Fibroblast of skin of left biceps (primary cell): ENCODE results near the gene CENPP.

Experiments used
- DNase-seq, 2 experiments: peaks; one replicate each; pipeline ENCODE4 v3.0.0-alpha.2; 2013; ENCODE audit warnings: low read depth in 2 of 2

CENPP gene

DNA sequence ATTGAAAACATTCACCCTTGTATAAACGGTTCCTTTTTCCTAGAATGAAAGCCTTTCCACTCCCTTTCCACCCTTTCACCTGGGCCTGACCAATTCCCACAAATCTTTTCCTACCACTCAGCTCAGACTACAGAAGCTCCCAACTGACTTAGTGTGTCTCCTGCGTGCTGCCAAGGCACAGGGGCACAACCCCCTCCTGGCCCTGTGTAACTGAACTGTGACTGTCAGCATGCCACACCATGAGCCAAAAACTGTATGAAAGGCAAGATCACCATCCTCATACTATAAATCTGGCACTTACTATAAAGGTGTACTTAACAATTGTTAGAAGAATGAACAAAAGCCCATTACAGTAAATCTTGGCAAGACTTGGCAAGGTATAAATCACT is 12.1 kb upstream of the CENPP start:
- no peak for DNase-seq

DNA sequence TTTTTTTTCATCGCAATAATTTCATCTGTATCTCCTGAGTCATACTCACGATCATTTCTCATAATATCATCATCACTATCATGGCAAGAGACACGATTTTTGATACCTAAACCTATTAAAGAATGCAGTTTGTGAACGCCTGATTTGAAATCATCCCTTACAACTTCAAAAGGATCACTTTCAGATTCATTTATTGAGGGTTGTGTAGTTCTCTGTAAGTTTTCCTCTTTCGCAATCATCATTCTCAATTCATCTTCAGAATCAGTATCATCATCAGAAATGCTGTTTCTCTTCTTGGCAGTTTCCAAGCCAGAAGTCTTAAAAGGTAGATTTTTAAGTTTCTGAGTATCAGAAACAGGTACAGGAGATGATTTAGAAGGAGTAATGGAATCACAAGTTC is 10.3 kb upstream of the CENPP start:
- DNase-seq = no peak

DNA sequence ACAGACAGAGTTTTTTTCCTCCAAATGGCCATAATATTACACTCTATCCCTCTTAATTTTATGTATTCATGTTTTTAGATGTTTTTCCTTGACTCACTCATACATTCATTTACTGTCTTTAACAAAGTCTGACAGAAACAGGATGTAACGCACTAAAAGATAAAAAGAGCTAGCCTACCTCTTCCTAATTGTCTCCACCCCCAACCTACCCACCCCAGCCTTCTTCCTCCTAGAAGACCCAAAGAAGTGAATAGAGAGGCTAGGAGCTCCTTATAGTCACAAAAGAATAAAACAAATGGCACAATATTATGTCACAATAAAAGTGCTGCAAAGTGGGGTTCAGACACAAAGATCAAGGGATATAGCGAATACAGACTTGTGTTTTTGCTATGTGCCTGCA is 1.3 kb upstream of the CENPP start:
- no peak for DNase-seq

DNA sequence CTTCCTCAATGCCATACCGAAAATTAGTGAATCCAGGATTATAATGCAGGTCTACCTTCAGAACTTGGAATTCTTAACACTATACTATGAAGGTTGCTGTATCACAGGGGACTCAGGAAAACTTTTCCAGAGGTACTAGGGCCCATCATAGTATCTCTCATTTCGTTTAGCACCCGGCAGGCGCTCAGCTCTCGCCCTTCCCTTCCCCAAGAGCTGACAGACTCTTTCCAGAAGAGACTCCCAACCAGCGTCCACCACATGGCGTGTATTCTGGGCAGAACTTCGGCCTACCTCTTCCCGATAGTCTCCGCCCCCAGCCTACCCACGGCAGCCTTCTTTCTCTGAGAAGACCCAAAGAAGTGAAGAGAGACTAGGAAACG is 874 bp upstream of the CENPP start:
- DNase-seq = no peak

DNA sequence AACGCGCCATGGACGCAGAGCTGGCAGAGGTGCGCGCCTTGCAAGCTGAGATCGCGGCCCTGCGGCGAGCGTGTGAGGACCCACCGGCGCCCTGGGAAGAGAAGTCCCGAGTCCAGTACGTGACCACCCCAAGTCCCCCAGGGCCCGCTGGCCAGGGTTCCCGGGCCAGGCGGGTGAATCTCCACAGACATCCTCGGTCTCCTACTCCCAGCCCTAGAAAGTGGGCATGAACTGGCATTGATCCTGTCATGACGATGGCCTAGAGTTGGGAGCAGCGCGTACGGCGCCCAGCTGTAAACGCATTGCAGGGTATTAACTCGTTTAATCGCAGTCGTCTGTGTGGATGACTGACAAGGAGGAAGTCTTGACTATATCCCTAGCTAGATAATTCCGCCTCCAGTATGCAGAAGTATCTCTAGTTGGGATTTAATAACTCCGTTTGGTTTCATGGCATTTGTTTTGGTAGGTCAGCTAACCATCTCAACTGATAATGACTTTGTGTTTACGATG is 293 bp downstream of the CENPP start:
- no peak for DNase-seq

DNA sequence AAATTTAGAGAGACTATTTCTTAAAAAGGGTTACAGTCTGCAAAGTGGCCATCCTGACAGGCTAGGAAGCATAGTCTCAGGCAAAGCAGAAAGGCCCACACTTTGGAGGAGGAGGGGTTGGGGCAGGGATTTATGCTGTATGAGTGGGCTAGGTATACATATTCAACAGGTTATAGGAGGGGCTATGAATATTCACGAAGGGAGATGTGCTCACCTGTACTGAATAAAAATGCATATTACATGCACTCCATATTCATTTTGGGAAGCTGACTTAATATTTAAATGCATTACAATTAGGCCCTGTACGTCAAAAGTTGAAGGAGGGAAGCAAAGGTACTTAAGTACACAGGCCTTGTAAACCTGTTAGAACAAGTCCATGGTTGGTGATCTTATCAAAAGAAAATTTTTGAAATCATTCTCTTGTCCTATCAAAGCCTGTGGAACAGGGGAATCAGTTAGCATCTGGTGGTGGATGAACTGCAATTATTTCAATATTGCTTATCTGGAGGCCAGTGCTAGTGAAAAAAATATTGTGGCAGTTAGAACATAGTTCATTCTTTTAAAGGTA is 1.6 kb downstream of the CENPP start:
- DNase-seq = no peak

DNA sequence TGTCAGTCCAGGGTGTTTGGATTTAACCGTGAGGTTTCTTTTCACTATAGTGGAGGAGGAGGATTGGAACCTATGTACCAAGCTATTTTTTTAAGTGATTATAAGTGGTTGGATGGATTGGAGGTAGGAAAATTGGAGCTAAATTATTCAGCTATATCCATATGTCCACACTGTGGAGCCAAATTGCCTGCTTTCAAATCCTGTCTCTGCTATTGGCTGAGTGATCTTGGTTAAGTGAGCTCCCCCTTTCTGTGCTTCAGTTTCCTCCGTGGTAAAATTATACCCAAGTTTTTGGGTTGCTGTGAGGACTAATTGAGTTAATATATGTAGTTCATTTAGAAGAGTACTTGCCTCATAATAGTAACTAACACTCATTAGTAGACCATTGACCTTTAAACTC is 2.5 kb downstream of the CENPP start:
- peak; percentile 24 to 26 for DNase-seq

DNA sequence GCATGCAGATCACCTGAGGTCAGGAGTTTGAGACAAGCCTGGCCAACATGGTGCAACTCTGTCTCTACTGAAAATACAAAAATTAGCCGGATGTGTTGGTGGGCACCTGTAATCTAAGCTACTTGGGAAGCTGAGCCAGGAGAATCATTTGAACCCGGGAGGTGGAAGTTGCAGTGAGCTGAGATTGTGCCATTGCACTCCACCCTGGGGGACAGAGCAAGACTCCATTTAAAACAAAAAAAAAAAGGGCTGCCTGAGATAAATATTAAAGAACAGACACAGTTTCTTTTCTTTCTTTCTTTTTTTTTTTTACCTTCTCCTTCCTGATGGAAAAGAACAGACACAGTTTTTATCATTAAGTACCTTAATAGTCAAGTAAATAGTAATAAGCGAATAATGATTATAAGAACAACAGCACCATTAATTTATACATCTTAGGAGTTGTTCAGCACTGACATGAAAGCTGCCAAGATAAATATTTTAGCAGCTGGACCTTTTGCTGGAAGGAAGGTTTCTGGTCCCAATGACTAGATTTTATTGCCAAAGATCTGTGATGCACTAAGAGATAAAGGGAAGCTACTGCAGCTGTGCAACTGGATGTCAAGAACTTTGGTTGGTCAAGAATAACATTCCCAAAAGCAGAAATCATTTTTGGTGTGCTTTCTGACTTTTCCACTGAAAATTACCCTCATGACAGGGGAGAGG is 7.0 kb downstream of the CENPP start:
- no peak for DNase-seq

DNA sequence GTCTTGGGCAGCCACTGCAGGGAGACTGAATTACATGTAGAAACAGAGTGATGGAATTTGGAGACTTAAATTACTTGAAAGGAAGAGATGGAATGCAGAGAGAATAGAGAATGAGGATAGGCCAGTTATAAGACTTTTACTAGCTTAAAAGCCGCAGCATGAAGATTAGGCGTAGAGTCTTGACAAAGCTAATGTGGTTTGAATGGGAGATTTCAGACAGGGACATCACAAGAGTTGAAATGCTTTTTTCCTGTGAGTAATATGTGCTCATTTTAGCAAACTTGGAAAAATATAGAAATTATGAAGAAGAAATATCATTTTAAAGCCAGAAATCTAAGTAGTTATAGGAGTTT is 7.5 kb downstream of the CENPP start:
- no peak for DNase-seq

DNA sequence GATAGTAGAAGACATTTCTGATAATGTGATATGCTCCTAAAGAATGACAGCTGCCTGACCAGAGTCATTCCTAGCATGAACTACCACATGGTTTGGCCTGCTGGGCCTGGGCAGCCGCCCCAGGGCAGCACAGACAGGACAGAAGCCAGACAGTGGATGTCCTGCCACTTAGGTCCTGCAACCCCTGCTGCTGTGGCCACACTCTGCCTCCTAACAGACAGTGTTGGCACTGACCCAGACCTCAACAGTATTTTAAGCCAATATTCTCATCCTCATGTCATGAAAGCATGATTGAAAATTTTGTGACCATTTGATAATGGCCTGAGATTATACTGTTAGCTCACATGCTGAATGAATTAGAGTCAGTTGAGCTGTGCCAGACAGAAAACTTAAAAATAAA is 15.8 kb downstream of the CENPP start:
- no peak for DNase-seq

DNA sequence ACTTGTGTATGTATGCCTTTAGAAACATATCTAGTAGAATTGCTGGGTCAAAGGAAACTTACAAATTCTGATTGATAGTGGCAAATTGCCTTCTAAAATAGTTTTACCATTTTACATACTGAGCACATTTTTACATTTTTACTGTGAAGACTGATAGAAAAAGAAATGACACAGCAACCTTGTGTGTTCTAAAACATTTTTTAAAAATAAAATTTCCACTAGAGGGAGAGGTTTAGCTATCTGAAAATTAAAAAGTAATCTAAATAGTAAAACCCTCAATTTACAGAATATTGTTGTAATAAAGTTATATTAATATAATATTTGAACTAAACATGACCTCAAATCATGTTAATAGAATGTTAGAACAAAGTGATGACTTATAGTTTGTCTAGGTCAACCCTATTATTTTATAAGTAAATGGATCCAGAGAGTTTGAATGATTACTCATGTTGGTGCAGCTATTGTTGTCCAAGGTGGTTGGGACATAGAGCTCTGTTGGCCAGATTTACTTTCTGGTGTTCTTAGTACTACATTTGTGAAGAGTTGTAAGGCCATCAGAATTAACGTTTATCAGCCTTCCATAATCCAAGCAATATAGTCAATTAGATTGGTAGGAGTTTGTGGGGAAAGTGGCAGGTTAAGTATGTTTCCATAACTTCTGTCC is 17.2 kb downstream of the CENPP start:
- DNase-seq = no peak

DNA sequence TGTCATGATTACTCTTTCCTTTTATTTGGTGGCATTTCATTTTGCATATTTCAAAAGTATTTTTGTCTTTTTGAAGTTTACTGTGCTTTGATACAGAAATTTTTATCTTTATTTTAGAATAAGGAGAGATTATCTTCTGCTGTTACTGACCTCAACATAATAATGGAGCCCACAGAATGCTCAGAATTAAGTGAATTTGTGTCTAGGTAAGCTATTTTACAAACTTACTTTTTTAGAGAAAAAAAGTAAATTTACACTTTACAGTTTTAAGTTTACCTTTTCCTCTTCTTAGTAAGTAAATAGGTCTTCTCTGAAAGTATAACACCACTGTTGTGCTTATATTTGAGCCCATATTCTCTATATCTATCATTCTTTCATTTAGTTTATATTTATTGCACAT is 19.8 kb downstream of the CENPP start:
- DNase-seq = no peak

DNA sequence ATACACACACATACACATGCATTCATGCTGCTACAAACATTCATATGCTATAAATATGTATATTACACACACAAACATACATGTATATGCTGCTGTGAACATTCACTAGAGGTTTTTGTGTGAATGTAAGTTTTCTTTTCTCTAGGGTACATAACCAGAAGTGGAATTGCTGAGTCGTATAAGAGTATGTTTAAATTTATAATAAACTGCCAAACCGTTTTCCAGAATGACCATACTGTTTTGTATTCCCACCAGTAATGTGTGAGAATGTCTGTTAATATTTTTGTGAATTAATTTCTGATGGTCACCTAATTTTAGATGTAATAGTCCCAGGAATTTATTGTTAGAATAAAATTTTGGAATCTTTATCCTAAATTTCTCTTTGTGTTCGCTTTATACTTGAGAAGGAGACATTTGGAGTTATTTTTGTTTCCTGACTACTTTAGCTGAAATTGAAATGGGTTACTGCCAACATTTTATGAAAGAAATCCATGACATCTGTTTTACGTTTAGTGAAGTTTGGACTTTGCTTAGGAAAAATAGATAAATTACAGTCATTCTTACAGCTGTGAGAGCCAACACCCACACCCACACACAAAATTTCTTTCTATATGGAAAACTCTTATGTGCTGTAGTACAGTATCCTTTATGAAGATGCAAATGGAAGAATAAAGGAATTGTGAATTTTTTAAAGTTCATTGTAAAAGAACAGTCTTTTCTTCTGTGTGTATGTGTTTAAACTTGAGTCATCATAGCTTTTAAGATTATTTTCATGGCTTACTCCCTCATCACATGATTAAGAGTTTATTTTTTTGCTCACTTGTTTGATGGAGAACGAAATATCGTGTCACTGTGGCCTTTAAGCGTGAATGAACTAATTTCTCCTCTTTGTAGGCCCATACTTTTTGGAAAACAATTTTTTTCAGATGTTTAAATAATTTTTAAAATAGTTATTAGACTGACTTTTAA is 24.3 kb downstream of the CENPP start:
- peak; percentile 65 to 68 for DNase-seq

DNA sequence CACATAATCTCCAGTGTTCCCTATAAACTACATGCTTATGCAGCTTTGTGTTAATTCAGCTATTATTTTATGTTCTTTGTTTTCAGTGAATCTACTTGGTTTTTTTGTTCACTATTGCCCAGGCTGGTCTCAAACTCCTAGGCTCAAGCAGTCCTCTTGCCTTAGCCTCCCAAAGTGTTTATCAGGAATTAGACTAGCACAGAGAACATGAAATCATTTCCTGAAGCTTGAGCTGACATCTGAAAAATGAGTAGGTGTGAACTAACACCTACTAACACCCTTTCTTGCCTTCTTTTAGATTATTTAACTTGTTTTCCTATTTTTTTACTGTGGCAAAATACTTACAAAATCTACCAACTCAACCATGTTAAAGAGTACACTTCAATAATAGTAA is 25.0 kb downstream of the CENPP start:
- DNase-seq = no peak

DNA sequence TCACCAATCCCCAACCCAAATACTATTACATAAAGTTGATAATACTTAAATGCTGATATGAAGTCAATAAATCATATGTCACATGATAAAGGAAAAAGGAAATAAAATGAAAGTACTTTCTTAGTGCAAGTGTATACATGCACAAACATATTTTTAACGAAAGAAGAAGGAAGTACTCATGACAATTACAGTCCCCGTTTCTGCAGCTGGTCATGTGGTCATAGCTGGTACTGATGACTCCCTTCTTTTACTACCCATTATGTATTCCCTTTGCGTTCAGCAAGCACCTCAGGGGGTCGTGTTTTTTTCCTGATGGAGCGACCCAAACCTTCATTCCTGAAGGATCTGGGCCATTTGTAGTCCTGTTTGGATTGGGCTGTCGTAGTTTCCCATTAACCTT is 27.3 kb downstream of the CENPP start:
- DNase-seq = no peak

DNA sequence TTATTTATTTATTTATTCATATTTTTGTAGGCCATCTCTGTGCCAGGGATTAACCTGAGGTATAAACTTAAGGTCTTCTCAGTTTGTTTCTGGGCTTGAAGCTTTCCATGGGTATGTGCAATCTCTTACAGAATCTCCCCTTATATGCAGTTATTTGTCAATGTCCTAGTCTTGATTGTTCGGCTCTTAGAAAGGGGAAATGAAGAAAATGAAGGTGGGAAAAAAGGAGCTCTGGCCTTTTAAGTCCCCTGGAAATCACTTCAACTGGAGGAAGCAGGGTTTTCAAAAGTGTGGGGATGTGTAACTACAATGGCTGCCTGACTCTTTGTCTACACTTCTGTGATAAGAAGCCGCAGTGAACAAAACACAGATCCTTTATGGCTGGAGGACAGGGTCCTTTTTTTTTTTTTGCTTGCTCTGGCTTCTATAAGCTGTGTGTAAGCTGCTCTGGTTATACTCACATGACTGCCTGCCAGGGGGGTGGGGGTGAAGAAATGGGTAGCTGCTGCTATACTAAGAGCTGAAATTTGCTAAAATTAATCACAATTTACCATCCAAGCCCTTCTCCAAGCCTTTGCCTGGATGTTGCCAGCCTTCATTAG is 33.7 kb downstream of the CENPP start:
- DNase-seq = no peak

DNA sequence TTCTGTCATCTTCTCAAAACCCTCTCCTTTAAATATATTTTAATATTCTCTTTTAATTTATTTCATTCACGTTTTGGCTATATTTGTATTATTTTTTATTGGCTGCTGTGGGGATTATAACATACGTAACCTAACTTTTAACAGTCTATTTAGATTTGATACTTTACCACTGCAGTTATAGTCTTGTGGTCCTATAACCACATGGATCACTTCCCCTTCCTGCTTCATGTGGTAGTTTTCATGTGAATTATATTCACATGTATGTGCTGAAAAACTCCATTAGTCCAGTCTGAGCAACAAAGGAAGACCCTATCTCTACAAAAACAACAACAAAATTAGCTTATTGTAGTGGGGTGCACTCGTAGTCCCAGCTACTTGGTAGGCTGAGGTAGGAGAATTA is 34.3 kb downstream of the CENPP start:
- no peak for DNase-seq

DNA sequence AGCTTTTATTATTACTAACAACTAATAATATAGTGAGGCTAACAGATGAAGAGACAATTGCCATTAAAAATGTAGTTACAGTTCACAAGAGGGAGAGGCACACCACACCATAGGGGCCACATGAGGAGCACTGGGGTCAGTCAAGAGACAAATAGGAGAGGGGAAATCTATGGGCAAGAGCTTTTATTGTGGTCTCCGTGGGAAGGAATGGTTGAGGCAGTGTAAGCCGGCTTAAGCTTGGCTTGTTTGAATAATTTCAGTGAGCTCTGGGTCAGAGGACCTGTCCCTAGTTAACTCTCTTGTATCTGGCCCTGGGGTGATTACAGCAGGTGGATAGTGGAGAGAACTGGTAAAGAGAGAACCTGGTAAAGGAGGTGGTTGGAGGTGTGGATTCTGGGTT is 43.3 kb downstream of the CENPP start:
- DNase-seq = no peak

DNA sequence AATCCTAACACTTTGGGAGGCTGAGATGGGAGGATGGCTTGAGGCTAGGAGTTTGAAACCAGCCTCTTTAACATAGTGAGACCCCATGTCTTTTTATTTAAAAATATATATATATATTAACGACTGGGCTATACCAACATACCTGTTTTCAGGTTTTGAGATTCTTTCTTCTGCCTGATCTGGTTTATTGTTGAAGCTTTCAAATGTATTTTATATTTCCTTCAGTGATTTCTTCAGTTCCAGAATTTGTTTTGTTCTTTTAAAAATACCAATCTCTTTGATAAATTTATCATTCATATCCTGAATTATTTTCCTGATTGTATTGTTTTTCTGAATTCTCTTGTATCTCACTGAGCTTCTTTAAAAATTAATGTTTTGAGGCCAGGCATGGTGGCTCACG is 47.4 kb downstream of the CENPP start:
- DNase-seq = no peak

DNA sequence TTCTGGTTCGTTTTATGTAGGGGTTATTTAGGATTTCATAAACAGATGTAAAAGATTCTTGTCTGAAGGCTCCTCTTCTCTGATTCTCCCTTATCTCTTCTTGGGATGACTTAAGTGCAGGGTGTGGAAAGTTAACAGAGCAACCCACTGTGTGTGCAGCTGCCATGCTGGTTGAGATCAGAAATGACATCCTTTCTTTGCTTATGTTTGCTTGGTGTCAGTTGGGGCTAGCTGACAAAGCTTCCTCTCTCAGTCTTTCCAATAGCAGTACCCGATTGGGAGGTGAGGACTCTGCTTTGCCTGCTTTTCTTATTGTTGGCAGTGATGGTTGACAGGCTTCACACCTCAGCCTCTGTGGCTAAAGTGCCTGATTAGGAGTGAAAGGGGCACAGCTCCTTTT is 52.1 kb downstream of the CENPP start:
- no peak for DNase-seq

DNA sequence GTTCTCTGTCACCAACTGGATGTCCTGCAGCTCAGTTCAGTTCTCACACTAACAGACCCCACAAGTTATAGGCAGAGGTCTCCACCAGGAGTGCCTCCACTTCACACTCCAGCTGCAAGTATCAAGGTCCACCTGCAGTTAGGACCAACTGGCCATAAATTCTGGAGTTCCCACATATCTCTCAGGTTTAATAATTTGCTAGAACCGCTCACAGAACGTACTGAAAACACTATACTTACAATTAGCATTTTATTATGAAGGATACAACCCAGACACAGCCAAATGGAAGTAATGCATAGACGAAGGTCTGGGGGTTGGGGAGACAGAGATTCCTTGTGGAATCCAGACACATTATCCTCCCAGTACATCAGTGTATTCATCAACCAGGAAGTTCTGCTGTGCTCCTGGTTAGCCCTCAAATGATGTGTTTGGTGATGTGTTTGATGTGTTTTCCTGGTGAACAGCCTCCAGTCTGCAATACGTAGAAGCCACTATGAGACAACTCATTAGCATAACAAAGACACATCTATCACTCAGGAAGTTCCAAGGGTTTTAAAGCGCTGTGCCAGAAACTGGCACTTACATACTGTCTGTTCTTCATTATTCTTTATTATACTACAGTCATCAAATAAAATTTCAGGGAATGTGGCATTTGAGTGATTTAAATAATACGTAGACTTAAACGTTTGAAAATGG is 53.3 kb downstream of the CENPP start:
- peak; percentile 56 to 67 for DNase-seq
